Mononuclear cell (primary cell): ENCODE results near the gene THRSP. TPM values are rescaled to one million over a fixed set of nuclear protein-coding genes. Genes with fewer than 3 reads are reported as not detected.
"Not testable (repeated sequence)": the region's sequence is repeated elsewhere in the genome, so short reads cannot be mapped to it uniquely, and the experiment has no call there.

Source experiments
- H3K27me3 ChIP-seq: 2 replicates; pipeline ENCODE4 v1.6.0; 2011; ENCODE audit warnings: low read length, control low read depth; ENCODE audit not compliant: insufficient read depth
- H3K4me1 ChIP-seq: 2 replicates; pipeline ENCODE4 v1.5.1; 2011; ENCODE audit warnings: mild to moderate bottlenecking, low read length, control low read depth; ENCODE audit not compliant: insufficient read depth
- H3K4me3 ChIP-seq: 2 replicates; pipeline ENCODE4 v1.5.1; 2011; ENCODE audit warnings: mild to moderate bottlenecking, low read length, moderate library complexity
- H3K9me3 ChIP-seq: 2 replicates; pipeline ENCODE4 v1.5.1; 2011; ENCODE audit warnings: low read depth, mild to moderate bottlenecking, control low read depth, low read length
- total RNA-seq: library from RNA; depleted of rRNA; stranded (reverse); fragments of >200 nt; gene quantifications from one replicate; pipeline ENCODE4 v1.2.3, GENCODE V29; 2012

Gene THRSP
- total RNA-seq, 1 donor: 0.31 TPM

- Histone ChIP-seq H3K27me3 (no peaks in the 10 kb centered on the region), H3K4me1 (no peaks in the 10 kb centered on the region), H3K9me3 (no peaks in the 10 kb centered on the region), H3K4me3 (no peak overlapping the region)
These were observed 30.6 kb upstream of the THRSP start for GRCh38 chr11:78033040-78033439.

GRCh38 chr11:78034623-78035022 lies 29.0 kb upstream of the THRSP start:
- Histone ChIP-seq H3K4me1 (peaks cover 5% of the 10 kb centered on the region), H3K4me3 (no peak overlapping the region), H3K9me3 (no peaks in the 10 kb centered on the region), H3K27me3 (no peaks in the 10 kb centered on the region)

DNA sequence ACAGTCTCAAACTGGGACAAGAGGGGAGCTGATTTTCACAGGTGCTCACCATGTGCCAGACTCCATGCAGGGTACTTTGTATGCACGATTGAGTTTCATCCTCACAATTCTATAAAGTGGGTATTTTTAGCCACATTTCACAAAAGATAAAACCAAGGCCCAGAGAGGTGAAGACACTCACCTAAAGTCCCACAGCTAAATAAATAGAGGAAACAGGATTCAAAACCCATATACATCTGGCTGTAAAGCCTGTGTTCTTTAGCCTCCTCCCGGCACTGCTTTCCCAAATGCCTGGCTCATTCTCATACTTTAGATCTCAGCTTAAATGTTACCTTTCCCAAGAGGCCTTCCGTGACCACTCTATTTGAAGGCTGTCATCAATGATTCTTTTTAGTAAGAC lies 27.3 kb upstream of the THRSP start:
- H3K4me1 ChIP-seq: peaks cover 12% of the 10 kb centered on the region
- no peaks in the 10 kb centered on the region for H3K27me3 ChIP-seq
- H3K4me3 ChIP-seq: no peak overlapping the region
- H3K9me3 ChIP-seq: no peaks in the 10 kb centered on the region

GRCh38 chr11:78037056-78037455 lies 26.6 kb upstream of the THRSP start:
- Histone ChIP-seq H3K9me3 (no peaks in the 10 kb centered on the region), H3K4me3 (no peak overlapping the region), H3K4me1 (peaks cover 12% of the 10 kb centered on the region), H3K27me3 (no peaks in the 10 kb centered on the region)

DNA sequence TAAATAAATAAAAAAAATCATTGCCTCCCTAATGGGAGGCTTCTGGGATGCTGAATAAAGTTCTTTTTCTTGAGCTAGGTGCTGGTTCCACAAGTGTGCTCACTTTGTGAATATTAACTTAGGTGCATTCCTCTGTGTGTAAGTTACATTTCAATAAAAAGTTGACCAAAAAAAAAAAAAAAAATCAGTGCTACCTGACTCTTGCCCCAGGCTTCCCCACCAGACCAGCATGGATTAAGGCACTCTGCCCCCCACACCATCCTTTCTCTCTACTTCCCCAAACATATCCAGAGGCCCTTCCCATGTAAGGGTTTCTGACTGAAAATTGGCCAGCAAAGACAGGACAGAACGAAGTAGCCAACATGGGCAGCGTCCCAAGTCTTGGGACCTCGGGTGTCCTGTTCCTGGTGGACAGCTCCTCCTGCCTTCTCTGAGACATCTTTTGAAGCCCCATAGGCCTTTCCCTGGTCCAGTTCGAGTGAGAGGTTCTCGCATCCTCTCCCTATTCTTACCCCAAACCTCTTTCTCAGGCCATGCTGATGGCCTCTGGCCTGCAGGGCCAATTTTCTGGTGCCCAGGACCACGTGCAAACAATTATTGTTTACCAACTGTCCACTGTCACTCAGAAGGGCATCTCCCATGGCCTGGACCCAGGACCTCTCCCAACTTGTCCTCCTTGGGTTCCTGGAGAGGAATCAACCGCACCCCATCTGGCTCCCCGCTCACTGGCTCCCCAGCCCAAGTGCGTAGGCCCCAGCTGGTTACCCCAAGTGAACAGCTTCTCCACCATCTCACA lies 25.6 kb upstream of the THRSP start:
- Histone ChIP-seq H3K4me1 (peaks cover 12% of the 10 kb centered on the region), H3K9me3 (no peaks in the 10 kb centered on the region), H3K27me3 (no peaks in the 10 kb centered on the region), H3K4me3 (no peak overlapping the region)

DNA sequence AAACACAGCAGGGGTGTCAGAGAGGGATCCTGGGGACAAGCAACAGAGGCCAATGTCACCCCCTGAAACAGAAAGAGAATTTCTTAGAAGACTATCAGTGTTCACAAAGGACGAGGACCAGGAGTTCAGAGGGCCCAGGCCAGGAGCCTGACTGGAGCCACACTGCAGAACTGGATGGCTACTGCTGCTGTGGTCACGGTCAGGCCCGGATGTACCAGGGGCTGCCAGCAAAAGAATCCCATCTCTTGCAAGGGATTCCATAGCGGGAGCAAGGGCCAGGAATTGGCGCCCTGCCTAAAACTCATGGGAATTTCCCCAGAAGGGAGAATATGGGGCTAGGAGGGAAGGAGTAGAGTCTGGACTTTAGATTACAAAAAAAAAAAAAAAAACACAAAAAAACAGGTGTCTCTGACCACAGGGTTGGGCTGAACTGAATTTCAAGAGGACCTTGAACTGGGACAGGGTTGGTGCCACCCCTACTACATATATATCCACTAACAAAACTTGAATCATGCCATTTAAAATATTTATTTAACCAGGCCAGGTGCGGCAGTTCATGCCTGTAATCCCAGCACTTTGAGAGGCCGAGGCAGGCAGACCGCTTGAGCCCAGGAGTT lies 24.9 kb upstream of the THRSP start:
- H3K4me1 ChIP-seq: peaks cover 12% of the 10 kb centered on the region
- H3K9me3 ChIP-seq: no peaks in the 10 kb centered on the region
- no peaks in the 10 kb centered on the region for H3K27me3 ChIP-seq

DNA sequence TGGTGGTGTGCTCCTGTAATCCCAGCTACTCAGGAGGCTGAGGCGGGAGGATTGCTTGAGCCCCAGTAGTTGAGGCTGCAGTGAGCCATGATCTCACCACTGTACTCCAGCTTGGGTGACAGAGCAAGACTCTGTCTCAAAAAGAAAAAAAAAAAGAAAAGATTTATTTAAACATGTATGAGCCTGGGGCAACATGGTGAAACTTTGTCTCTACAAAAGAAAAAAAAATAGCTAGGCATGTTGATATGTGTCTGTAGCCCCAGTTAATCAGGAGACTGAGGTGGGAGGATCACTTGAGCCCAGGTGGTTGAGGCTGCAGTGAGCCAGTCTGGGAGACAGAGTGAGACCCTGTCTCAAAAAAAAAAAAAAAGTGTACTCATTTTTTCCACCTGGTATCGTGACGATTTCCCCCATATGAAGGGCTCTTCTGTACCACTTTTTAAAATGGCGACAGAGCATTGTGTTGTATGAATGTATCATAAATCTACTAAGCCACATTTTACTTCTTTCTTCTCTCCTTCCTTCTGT lies 24.2 kb upstream of the THRSP start:
- no peaks in the 10 kb centered on the region for H3K27me3 ChIP-seq
- H3K4me1 ChIP-seq: peaks cover 12% of the 10 kb centered on the region
- H3K4me3 ChIP-seq: no peak overlapping the region
- no peaks in the 10 kb centered on the region for H3K9me3 ChIP-seq

More for the DNA sequence above, 24.9 kb upstream of the THRSP start:
- no peak overlapping the region for H3K4me3 ChIP-seq

- no peaks in the 10 kb centered on the region for H3K9me3 ChIP-seq
- H3K4me1 ChIP-seq: peaks cover 12% of the 10 kb centered on the region
- no peak overlapping the region for H3K4me3 ChIP-seq
These were observed 23.6 kb upstream of the THRSP start for GRCh38 chr11:78039919-78040671.

DNA sequence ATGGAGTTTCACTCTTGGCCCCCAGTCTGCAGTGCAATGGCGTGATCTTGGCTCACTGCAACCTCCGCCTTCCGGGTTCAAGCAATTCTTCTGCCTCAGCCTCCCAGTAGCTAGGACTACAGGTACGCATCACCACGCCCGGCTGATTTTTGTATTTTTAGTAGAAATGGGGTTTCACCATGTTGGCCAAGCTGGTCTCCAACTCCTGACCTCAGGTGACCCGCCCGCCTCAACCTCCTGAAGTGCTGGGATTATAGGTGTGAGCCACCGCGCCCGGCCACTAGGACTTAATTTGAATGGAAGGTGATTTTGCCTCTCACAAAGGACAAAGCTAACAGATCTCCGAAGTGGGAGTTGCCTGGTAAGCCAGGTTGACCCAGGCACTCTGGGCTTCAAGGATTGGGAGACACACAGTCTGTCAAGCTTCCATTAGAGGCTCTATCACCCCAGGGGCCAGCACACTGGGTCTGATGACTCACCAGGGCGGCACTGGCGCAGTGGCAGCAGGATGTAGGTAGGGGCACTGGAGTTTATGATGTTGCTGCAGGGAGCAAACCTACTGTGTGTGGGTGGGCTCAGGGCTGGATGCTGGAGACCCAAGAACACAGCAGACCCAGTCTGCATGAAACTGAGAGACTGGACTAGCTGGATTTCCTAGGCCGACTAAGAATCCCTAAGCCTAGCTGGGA lies 22.8 kb upstream of the THRSP start:
- H3K27me3 ChIP-seq: no peaks in the 10 kb centered on the region
- H3K9me3 ChIP-seq: no peaks in the 10 kb centered on the region
- no peak overlapping the region for H3K4me3 ChIP-seq
- peaks cover 15% of the 10 kb centered on the region for H3K4me1 ChIP-seq

More at GRCh38 chr11:78039919-78040671, 23.6 kb upstream of the THRSP start:
- no peaks in the 10 kb centered on the region for H3K27me3 ChIP-seq

DNA sequence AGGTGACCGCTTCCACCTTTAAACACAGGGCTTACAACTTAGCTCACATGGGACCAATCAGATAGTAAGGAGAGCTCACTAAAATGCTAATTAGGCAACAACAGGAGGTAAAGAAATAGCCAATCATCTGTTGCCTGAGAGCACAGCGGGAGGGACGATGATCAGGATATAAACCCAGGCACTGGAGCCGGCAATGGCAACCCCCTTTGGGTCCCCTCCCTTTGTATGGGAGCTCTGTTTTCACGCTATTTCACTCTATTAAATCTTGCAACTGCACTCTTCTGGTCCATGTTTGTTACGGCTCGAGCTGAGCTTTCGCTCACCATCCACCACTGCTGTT lies 22.3 kb upstream of the THRSP start:
- not testable (repeated sequence) for H3K4me3 ChIP-seq, H3K9me3 ChIP-seq, H3K27me3 ChIP-seq
- H3K4me1 ChIP-seq: peaks cover 18% of the 10 kb centered on the region

DNA sequence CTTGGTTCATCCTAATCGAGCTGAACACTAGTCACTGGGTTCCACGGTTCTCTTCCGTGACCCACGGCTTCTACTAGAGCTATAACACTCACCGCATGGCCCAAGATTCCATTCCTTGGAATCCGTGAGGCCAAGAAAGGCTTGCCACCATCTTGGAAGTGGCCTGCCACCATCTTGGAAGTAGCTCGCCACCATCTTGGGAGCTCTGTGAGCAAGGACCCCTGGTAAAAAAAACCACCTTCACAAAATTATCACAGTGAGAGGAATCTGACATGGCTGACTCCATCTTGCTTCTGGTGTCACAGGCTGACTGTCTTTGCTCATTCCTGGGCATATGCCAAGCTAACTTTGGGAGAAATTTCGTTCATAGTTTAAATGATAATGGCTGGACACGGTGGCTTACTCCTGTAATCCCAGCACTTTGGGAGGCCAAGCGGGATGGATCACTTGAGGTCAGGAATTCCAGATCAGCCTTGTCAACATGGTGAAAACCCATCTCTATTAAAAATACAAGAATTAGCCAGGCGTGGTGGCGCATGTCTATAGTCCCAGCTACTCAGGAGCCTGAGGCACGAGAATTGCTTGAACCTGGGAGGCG lies 21.7 kb upstream of the THRSP start:
- H3K9me3 ChIP-seq: no peaks in the 10 kb centered on the region
- no peak overlapping the region for H3K4me3 ChIP-seq
- H3K27me3 ChIP-seq: no peaks in the 10 kb centered on the region
- peaks cover 18% of the 10 kb centered on the region for H3K4me1 ChIP-seq

DNA sequence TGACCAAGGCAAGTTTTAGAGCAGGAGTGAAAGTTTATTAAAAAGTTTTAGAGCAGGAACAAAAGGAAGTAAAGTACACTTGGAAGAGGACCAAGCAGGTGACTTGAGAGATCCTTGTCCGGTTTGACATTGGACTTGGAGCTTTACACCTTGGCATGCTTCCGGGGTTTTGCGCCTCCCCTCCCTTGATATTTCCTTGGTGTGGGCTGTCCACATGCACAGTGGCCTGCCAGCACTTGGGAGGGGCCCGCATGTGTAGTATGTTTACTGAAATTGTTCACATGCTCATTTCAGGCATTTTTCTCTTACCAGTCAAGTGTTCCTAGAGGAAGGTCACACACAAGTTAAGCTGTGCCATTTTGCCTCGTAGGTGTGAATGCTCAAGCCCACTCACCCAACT lies 19.0 kb upstream of the THRSP start:
- Histone ChIP-seq H3K4me1 (peaks cover 12% of the 10 kb centered on the region), H3K4me3 (no peak overlapping the region), H3K9me3 (no peaks in the 10 kb centered on the region), H3K27me3 (no peaks in the 10 kb centered on the region)

GRCh38 chr11:78045851-78046485 lies 17.7 kb upstream of the THRSP start:
- no peaks in the 10 kb centered on the region for H3K27me3 ChIP-seq
- no peak overlapping the region for H3K4me3 ChIP-seq

DNA sequence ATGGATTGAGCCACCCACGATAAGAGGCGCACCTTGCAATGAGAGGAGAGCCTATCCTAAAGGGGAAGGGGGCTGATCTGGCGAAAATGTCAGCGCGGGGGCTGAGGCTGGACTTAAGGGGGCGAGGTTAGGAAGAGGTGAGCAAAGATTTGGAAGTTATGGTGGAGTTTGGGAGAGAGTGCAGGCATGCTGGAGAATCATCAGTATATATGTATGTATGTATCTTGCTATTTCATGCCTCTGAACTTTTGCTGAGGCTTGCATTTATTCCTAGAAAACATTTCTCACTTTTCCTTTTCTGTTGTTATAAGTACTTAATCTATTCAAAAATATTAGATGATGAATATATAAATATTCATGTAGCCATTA lies 17.2 kb upstream of the THRSP start:
- Histone ChIP-seq H3K27me3 (no peaks in the 10 kb centered on the region), H3K9me3 (no peaks in the 10 kb centered on the region), H3K4me1 (peaks cover 5% of the 10 kb centered on the region), H3K4me3 (no peak overlapping the region)

More at GRCh38 chr11:78045851-78046485, 17.7 kb upstream of the THRSP start:
- Histone ChIP-seq H3K4me1 (peaks cover 5% of the 10 kb centered on the region), H3K9me3 (no peaks in the 10 kb centered on the region)
